Psoas muscle (tissue), 8 donors: Measurements from ENCODE around the gene PF4V1. TPM values are rescaled to one million over a fixed set of nuclear protein-coding genes. Genes with fewer than 3 reads are reported as not detected.

Source experiments
- ATAC-seq, 4 donors: fragments of 200-7000 bp; cut with Tn5 transposase; one replicate each; pipeline ENCODE4 v1.9.1; 2020; ENCODE audit warnings: moderate library complexity in 3 of 4, mild to moderate bottlenecking in 2 of 4
- DNase-seq, 2 donors: peaks; one replicate each; pipeline ENCODE4 v3.0.0-alpha.2; 2020
- H3K27ac ChIP-seq: fragments of 200-600 bp; one replicate; pipeline ENCODE4 v1.8.0; 2022
- H3K27me3 ChIP-seq, 3 donors: fragments of 200-600 bp in 1 of 3; one replicate each; pipeline versions ENCODE4 v1.6.1 to v1.8.0; 2013 to 2022; ENCODE audit warnings: low read length in 2 of 3, mild to moderate bottlenecking in 2 of 3, moderate library complexity in 1 of 3; ENCODE audit not compliant: insufficient read depth in 3 of 3
- H3K36me3 ChIP-seq, 2 donors: fragments of 200-600 bp in 1 of 2; one replicate each; pipeline versions ENCODE4 v1.6.1 to v1.8.0; 2013 to 2022; ENCODE audit warnings: low read depth in 1 of 2, mild to moderate bottlenecking in 1 of 2, moderate library complexity in 1 of 2; ENCODE audit not compliant: insufficient read depth in 1 of 2
- H3K4me1 ChIP-seq: fragments of 200-600 bp; one replicate; pipeline ENCODE4 v1.8.0; 2022
- H3K4me3 ChIP-seq: fragments of 200-600 bp; one replicate; pipeline ENCODE4 v1.8.0; 2022; ENCODE audit warnings: mild to moderate bottlenecking
- H3K9me3 ChIP-seq: fragments of 200-600 bp; one replicate; pipeline ENCODE4 v1.8.0; 2022
- CTCF ChIP-seq: fragments of 200-600 bp; IDR thresholded peaks from one replicate; pipeline ENCODE4 v1.8.0; 2022; ENCODE audit warnings: antibody characterized with exemption
- WGBS, 3 donors: extraction: QIAGEN DNeasy Blood & Tissue Kit; methylation state at CpG; one replicate each; pipeline versions ENCODE4 v1.1.6 to v1.1.7; 2013; 5-methylcytosine and 5-hydroxymethylcytosine counted together
- intact Hi-C, 2 donors: fragments of 100-400 bp; cut with DNase I; formaldehyde crosslinking; loops; one replicate each; pipeline versions ENCODE4 v1.11.0 to v1.14.2; 2022
- polyA plus RNA-seq, 3 donors: library from polyadenylated mRNA; stranded (reverse); fragments of 200-250 nt; gene quantifications; one replicate each; pipeline ENCODE4 v1.2.3, GENCODE V29; 2013
- total RNA-seq, 4 donors: library from RNA; stranded (reverse); fragmentation: NEBNext Ultra II Directional in 2 of 4; extraction: Animal tissue kit (Norgen Biotek cat#: 25700) in 2 of 4; gene quantifications; one replicate each; pipeline versions ENCODE4 v1.2.1 to v1.2.4, GENCODE V29; 2021 to 2023
- donor health status: healthy with polysubstance abuse.
- donor health status: DM: no; HTN: no; CAD: no; lungs with moderate emphysema.
- donor health status: Bipolar disorder and iron deficiency.
- donor health status: healthy.
- donor health status: DM: yes; HTN: yes; CAD: no.
- donor health status: DM: no; HTN: no; CAD: no.
- donor health status: DM: no; HTN: no; CAD: no.
- donor health status: DM: yes; HTN: yes; CAD: no.

Gene PF4V1
- total and polyA plus RNA-seq, 7 donors, result 0.14 TPM; not detected in 6

GRCh38 chr4:73816814-73817213 is 36.3 kb upstream of the PF4V1 start:
- WGBS, 3 donors, result 32 to 46% (median 38%) methylated on average over 3 of the region's 3 CpGs
- H3K36me3 ChIP-seq, result no peaks in the 10 kb centered on the region
- no peak overlapping the region for H3K4me3 ChIP-seq
- no peaks in the 10 kb centered on the region for H3K4me1 ChIP-seq
- H3K27ac ChIP-seq, result no peak overlapping the region
- TF ChIP-seq CTCF, result no peak
- intact Hi-C loops, result no loop called here
- DNase-seq (no peak), ATAC-seq (peak in 2 of 4 donors; percentile 43 to 59)
- no peaks in the 10 kb centered on the region for H3K9me3 ChIP-seq
- H3K27me3 ChIP-seq, result no peaks in the 10 kb centered on the region

GRCh38 chr4:73817341-73817740 is 35.8 kb upstream of the PF4V1 start:
- Histone ChIP-seq H3K9me3 (no peaks in the 10 kb centered on the region), H3K4me3 (no peak overlapping the region), H3K27me3 (no peaks in the 10 kb centered on the region), H3K27ac (no peak overlapping the region), H3K4me1 (no peaks in the 10 kb centered on the region), H3K36me3 (no peaks in the 10 kb centered on the region)
- WGBS, 3 donors, result 72 to 87% (median 85%) methylated on average over 1 of the region's 1 CpG
- DNase-seq, result no peak
- TF ChIP-seq CTCF, result no peak
- intact Hi-C loops, result no loop called here
- no peak for ATAC-seq

GRCh38 chr4:73821325-73821724 is 31.8 kb upstream of the PF4V1 start:
- no peak overlapping the region for H3K27ac ChIP-seq
- ATAC-seq (no peak), DNase-seq (no peak)
- WGBS, 3 donors, result 85 to 89% (median 88%) methylated on average over 4 of the region's 4 CpGs
- H3K9me3 ChIP-seq, result no peaks in the 10 kb centered on the region
- H3K4me3 ChIP-seq, result no peak overlapping the region
- no peaks in the 10 kb centered on the region for H3K36me3 ChIP-seq
- no peak for TF ChIP-seq CTCF
- intact Hi-C loops, result no loop called here
- H3K4me1 ChIP-seq, result no peaks in the 10 kb centered on the region
- H3K27me3 ChIP-seq, result no peaks in the 10 kb centered on the region

- ATAC-seq, result no peak
- 67 to 75% (median 72%) methylated on average over 3 of the region's 3 CpGs for WGBS, 3 donors
- TF ChIP-seq CTCF, result no peak
- intact Hi-C loops, result no loop called here
- Histone ChIP-seq H3K27me3 (no peaks in the 10 kb centered on the region), H3K9me3 (no peaks in the 10 kb centered on the region), H3K4me1 (no peaks in the 10 kb centered on the region), H3K4me3 (no peak overlapping the region), H3K36me3 (no peaks in the 10 kb centered on the region), H3K27ac (no peak overlapping the region)
- no peak for DNase-seq
Measured at GRCh38 chr4:73822389-73822788, 30.7 kb upstream of the PF4V1 start.

GRCh38 chr4:73822812-73823504 is 30.1 kb upstream of the PF4V1 start:
- no peaks in the 10 kb centered on the region for H3K27me3 ChIP-seq
- ATAC-seq (no peak), DNase-seq (no peak)
- no peaks in the 10 kb centered on the region for H3K36me3 ChIP-seq
- no peaks in the 10 kb centered on the region for H3K4me1 ChIP-seq
- H3K9me3 ChIP-seq, result no peaks in the 10 kb centered on the region
- intact Hi-C loops, result no loop called here
- H3K4me3 ChIP-seq, result no peak overlapping the region
- no peak overlapping the region for H3K27ac ChIP-seq
- TF ChIP-seq CTCF, result no peak
